ENCODE measurements around the gene LIN7C. TPM values are rescaled to one million over a fixed set of nuclear protein-coding genes. Genes with fewer than 3 reads are reported as not detected.

Gene LIN7C
- total RNA-seq, 1 experiment from 2014 or later: 39.8 TPM

GRCh38 chr11:27552341-27552740, 45.8 kb upstream of the LIN7C start:
- intact Hi-C loops (cut with micrococcal nuclease; ENCODE audit: unreplicated experiment): no loop called here
- TF ChIP-seq CTCF (IDR thresholded peaks at IDR 0.05; ENCODE audit: insufficient read depth in 1 of 2, low read depth in 1 of 2, low read length in 1 of 2, severe bottlenecking in 1 of 2, unreplicated experiment in 1 of 2): no peak
- Mint-ChIP-seq H3K9me3 (ENCODE audit: unreplicated experiment) (no peaks in the 10 kb centered on the region), H3K27ac (ENCODE audit: unreplicated experiment) (no peak overlapping the region), H3K4me1 (ENCODE audit: low read depth, unreplicated experiment) (no peaks in the 10 kb centered on the region), H3K36me3 (ENCODE audit: insufficient read depth, unreplicated experiment) (no peaks in the 10 kb centered on the region), H3K27me3 (ENCODE audit: insufficient read depth, unreplicated experiment) (peaks cover 14% of the 10 kb centered on the region), H3K4me3 (ENCODE audit: unreplicated experiment) (no peak overlapping the region)
- Histone ChIP-seq H3K4me1 (no peaks in the 10 kb centered on the region), H3K27me3 (replicated peaks; ENCODE audit: control insufficient read depth, insufficient read depth, low read length) (no peaks in the 10 kb centered on the region), H3K4me3 (ENCODE audit: low read depth, low read length) (no peak overlapping the region), H3K9me3 (0 out of 2 replicates have a peak, but pooled peaks cover 2% of the 10 kb centered on the region), H3K36me3 (ENCODE audit: control insufficient read depth, insufficient read depth, low read length) (no peaks in the 10 kb centered on the region)
- no TSS peak for BruUV-seq (replicated peaks)
- ChIA-PET POLR2A (no interaction called here), CTCF (no interaction called here)
- no peak for DNase-seq

- Histone ChIP-seq H3K36me3 (ENCODE audit: control insufficient read depth, insufficient read depth, low read length) (no peaks in the 10 kb centered on the region), H3K4me3 (ENCODE audit: low read depth, low read length) (no peak overlapping the region), H3K27me3 (replicated peaks; ENCODE audit: control insufficient read depth, insufficient read depth, low read length) (no peaks in the 10 kb centered on the region), H3K9me3 (0 out of 2 replicates have a peak, but pooled peaks cover 2% of the 10 kb centered on the region), H3K4me1 (no peaks in the 10 kb centered on the region)
- no peak for DNase-seq
- Mint-ChIP-seq H3K36me3 (ENCODE audit: insufficient read depth, unreplicated experiment) (no peaks in the 10 kb centered on the region), H3K27ac (ENCODE audit: unreplicated experiment) (no peak overlapping the region), H3K27me3 (ENCODE audit: insufficient read depth, unreplicated experiment) (peaks cover 14% of the 10 kb centered on the region), H3K9me3 (ENCODE audit: unreplicated experiment) (no peaks in the 10 kb centered on the region), H3K4me1 (ENCODE audit: low read depth, unreplicated experiment) (no peaks in the 10 kb centered on the region), H3K4me3 (ENCODE audit: unreplicated experiment) (no peak overlapping the region)
- intact Hi-C loops (cut with micrococcal nuclease; ENCODE audit: unreplicated experiment): no loop called here
- ChIA-PET POLR2A (no interaction called here), CTCF (no interaction called here)
- no TSS peak for BruUV-seq (replicated peaks)
- no peak for TF ChIP-seq CTCF (IDR thresholded peaks at IDR 0.05; ENCODE audit: insufficient read depth in 1 of 2, low read depth in 1 of 2, low read length in 1 of 2, severe bottlenecking in 1 of 2, unreplicated experiment in 1 of 2)
Observed at GRCh38 chr11:27551127-27551526, 44.6 kb upstream of the LIN7C start.

- Mint-ChIP-seq H3K27ac (ENCODE audit: unreplicated experiment) (no peak overlapping the region), H3K36me3 (ENCODE audit: insufficient read depth, unreplicated experiment) (no peaks in the 10 kb centered on the region), H3K27me3 (ENCODE audit: insufficient read depth, unreplicated experiment) (peaks cover 16% of the 10 kb centered on the region), H3K4me3 (ENCODE audit: unreplicated experiment) (no peak overlapping the region), H3K4me1 (ENCODE audit: low read depth, unreplicated experiment) (no peaks in the 10 kb centered on the region), H3K9me3 (ENCODE audit: unreplicated experiment) (no peaks in the 10 kb centered on the region)
- Histone ChIP-seq H3K9me3 (0 out of 2 replicates have a peak, but pooled peaks cover 2% of the 10 kb centered on the region), H3K27me3 (replicated peaks; ENCODE audit: control insufficient read depth, insufficient read depth, low read length) (no peaks in the 10 kb centered on the region), H3K4me3 (ENCODE audit: low read depth, low read length) (no peak overlapping the region), H3K4me1 (no peaks in the 10 kb centered on the region), H3K36me3 (ENCODE audit: control insufficient read depth, insufficient read depth, low read length) (no peaks in the 10 kb centered on the region)
- TF ChIP-seq CTCF (IDR thresholded peaks at IDR 0.05; ENCODE audit: insufficient read depth in 1 of 2, low read depth in 1 of 2, low read length in 1 of 2, severe bottlenecking in 1 of 2, unreplicated experiment in 1 of 2): no peak
- POLR2A ChIA-PET: no interaction called here
- CTCF ChIA-PET: no interaction called here
- no TSS peak for BruUV-seq (replicated peaks)
- intact Hi-C loops (cut with micrococcal nuclease; ENCODE audit: unreplicated experiment): no loop called here
- no peak for DNase-seq
Observed at GRCh38 chr11:27545946-27546345, 39.4 kb upstream of the LIN7C start.
